ENCODE data around the gene FBXO47.

The FBXO47 gene

DNA sequence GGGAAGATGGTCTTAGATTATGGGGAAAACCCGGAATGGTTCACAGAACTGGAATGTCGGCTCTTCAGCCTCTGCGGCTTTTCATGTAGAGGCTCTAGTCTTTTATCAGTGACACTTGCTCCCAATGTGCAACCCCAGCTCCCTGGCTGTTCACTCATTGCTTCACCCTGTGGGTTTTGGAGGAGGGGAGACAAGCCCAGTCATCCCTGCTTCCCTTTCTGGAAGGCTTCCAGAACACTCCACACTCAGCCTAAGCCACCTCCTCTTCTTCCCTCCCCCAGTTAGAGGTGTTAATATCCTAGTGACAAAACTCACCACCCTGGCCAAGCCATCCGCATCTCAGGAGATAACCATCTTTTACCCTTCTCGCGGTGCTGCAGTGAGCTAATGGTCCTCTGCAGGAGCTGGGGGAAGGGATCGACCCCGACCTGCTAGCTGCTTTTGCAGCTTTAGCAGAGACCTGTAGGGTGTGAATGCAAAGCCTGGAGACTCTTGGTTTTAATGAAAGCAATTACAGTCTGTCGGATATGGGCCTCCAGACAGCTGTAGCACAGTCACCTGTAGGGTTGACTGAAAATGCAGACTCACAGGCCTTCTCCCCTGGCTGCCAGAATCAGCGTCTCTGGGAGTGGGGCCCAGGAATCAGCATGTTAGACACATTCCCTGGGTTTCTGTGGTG is 66.1 kb downstream of the FBXO47 start:
- DNase-seq: no peak

DNA sequence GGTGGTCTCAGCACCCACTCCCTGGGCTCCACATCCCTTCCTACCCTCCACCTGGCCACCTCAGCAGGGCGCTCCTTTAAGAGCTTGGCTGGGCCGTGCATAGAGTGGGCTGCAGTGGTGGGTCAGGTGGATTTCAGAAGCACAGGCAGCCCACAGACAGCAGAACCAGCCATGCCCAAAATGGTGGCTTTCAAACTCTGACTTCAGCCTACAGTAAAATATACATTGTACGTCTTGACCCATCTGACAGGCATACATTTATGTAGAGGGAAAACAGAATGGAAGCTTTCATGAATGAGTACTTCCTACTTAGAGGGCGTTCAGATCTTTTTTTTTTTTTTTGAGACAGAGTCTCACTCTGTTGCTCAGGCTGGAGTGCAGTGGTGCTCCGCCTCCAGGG is 67.8 kb downstream of the FBXO47 start:
- DNase-seq: no peak

DNA sequence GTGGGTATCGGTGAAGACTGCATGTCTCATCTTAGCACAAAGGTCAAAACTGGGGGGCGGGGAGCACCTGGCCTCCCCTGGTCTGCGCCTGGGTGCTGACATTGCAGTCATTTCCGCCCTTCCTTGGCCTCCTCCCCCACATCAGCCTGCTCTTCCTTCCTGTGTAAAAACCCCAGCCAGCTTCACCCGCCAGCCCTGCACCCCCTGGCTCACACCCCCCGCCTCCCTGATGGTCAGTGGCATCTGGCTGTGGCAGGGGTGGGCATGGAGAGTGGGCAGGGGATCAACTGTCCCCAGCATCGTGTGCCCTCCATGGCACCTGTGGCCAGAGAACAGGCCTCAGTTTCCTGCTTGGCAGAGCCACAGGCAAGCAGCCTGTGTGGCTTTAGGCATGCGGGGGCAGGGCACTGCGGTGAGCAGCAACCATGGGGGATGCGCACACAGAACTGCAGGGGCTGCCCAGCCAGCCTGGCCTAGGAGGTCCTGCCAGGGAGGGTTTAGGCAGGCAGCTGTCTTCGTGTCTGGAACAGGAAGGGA is 68.3 kb downstream of the FBXO47 start:
- DNase-seq: peak; percentile 31 to 73 (median 56)

- no peak for DNase-seq
Measured at GRCh38 chr17:38898291-38898679, 68.9 kb downstream of the FBXO47 start.

DNA sequence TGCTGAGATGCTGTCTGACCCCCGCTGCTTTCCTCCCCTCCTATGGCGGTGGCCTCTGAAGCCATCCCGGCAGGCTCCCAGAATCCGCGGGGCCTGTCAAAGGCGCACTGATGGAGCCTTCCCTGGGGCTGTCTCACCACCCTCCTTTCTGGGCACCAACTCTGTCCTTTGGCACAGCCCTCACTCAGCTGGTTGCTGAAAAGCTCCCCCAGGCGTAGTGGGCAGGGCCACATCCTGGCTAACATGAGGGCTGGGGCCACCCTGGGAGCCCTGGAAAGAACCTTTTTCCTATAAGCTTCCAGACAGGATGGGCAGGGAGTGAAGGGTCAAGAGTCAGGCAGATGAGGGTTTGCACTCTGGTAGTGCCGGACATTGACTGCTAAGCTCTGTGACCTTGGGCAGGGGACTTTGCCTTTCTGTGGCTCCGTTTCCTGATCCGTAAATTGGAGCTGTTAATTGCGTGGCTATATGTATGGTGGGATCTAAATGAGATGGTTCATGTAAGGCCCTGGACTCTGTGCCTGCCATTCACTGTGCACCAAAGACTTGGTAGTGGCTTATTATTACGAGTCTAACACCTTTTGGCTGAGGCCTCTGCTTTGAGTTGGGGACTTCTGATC is 69.4 kb downstream of the FBXO47 start:
- no peak for DNase-seq

- no peak for DNase-seq
Measured at GRCh38 chr17:38897176-38897575, 70.0 kb downstream of the FBXO47 start.

GRCh38 chr17:38896346-38896954 is 70.8 kb downstream of the FBXO47 start:
- no peak for DNase-seq

DNA sequence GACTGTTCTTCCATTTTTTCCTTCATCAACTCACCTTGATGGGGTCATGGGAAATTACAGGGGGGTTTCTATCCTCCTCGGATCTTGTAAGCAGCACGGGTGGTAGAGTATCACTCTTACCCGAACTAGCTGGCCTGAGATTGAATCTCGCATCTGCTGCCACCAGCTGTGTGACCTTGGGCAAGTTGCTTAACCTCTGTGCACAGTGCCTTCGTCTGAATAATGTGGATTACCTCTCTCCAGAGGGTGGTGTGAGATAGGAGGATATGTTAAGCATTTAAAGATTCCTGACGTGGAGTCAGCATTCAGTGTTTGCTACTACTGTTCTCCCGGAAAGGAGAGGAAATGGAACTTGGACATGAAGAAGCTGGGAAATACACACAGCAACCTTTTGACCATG is 72.9 kb downstream of the FBXO47 start:
- DNase-seq: no peak

GRCh38 chr17:38893607-38894006 is 73.6 kb downstream of the FBXO47 start:
- DNase-seq: no peak

DNA sequence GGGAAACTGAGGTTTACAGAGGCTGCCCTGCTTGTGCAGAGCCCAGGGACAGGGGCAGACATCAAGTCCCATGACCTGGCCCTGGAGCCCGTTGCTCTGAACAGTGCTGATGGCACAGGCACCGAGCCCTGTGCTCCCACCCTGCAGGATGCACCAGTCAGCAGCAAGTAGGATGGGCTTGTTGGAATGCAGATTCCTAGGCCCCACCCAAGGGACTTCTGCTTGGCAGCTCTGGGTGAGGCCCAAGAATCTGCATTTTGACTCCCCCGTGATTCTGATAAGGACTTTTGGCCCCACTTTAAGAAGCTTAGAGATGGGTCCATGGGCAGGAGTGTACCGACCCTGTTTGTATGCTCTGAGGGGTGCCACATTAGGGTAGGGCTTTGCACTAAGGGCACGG is 74.1 kb downstream of the FBXO47 start:
- DNase-seq: no peak

GRCh38 chr17:38892620-38893019 is 74.6 kb downstream of the FBXO47 start:
- DNase-seq: no peak

GRCh38 chr17:38892083-38892482 is 75.1 kb downstream of the FBXO47 start:
- DNase-seq: no peak

- no peak for DNase-seq
Measured at GRCh38 chr17:38891441-38891840, 75.8 kb downstream of the FBXO47 start.

DNA sequence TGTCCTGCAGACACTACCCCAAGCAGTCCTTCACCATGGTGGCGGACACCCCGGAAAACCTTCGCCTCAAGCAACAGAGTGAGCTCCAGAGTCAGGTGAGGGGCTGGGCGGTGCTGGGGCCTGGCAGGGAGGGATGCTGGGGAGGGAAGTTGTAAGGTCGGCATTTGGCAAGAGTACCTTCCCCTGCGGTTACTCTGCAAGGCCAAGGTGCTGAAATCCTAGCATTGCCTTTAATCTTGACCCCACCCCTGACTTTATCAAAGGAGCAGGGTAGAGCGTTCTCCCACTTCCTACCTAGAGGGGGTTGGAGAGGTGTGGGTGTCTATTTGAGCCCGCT is 76.8 kb downstream of the FBXO47 start:
- DNase-seq: no peak

GRCh38 chr17:38889745-38890409 is 77.3 kb downstream of the FBXO47 start:
- no peak for DNase-seq

DNA sequence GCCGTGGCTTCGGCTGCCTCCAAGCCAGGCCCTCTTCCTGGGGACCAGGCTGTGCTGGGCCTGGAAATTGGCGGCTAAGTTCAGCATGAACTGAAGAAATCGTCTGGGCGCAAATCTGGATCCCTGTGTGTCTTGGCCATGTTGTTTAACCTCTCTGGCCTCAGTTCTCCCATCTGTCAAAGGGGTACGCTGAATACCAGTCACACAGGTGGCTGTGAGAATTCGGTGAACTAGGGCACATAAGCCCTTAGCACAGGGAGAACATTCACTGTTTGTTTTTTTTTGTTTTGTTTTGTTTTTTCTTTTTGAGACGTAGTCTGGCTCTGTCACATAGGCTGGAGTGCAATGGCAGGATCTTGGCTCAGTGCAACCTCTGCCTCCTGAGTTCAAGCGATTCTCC is 78.4 kb downstream of the FBXO47 start:
- no peak for DNase-seq

GRCh38 chr17:38886643-38887010 is 80.6 kb downstream of the FBXO47 start:
- no peak for DNase-seq
